SK-N-MC (cell line): ENCODE data around the gene ANKRD11.

Source experiments
- FOXP2 ChIP-seq: optimal IDR thresholded peaks from 2 replicates; pipeline ENCODE3; 2011; ENCODE audit warnings: mild to moderate bottlenecking, moderate library complexity; ENCODE audit not compliant: insufficient read depth; ENCODE audit errors: extremely low read length, control extremely low read depth
- POLR2AphosphoS5 ChIP-seq: IDR thresholded peaks from 2 replicates; pipeline ENCODE4 v1.6.1; 2012; ENCODE audit warnings: mild to moderate bottlenecking, low read depth, low read length, borderline replicate concordance

- TF ChIP-seq FOXP2 (no peak), POLR2AphosphoS5 (no peak)
These were observed 265.7 kb downstream of the ANKRD11 start for GRCh38 chr16:89224665-89225064.
